Right ventricle myocardium superior (tissue), 1 donor: ENCODE data around the gene DTD1. TPM values are rescaled to one million over a fixed set of nuclear protein-coding genes. Genes with fewer than 3 reads are reported as not detected.

ENCODE experiments used
- ATAC-seq: fragments of 200-7000 bp; cut with Tn5 transposase; one replicate; pipeline ENCODE4 v1.9.1; 2020; ENCODE audit warnings: mild to moderate bottlenecking; ENCODE audit not compliant: poor library complexity
- DNase-seq: peaks from one replicate; pipeline ENCODE4 v3.0.0-alpha.2; 2020
- intact Hi-C: fragments of 100-400 bp; cut with DNase I; formaldehyde crosslinking; loops from one replicate; pipeline ENCODE4 v1.11.2; 2022
- total RNA-seq: library from RNA; stranded (reverse); fragmentation: NEBNext Ultra II Directional; extraction: Animal tissue kit (Norgen Biotek cat#: 25700); gene quantifications from one replicate; pipeline ENCODE4 v1.2.1, GENCODE V29; 2021
- donor health status: DM: no; HTN: yes; CAD: no; lungs with severe emphysema.

The DTD1 gene
- total RNA-seq, 1 donor from 2014 or later, result 12.4 TPM

GRCh38 chr20:18688676-18689075, 100.8 kb downstream of the DTD1 start:
- intact Hi-C loops, result no loop called here
- no peak for DNase-seq
- no peak for ATAC-seq

- ATAC-seq, result no peak
- intact Hi-C loops, result no loop called here
- DNase-seq, result no peak
These were observed 101.7 kb downstream of the DTD1 start for GRCh38 chr20:18689557-18689956.

GRCh38 chr20:18692447-18692846, 104.6 kb downstream of the DTD1 start:
- intact Hi-C loops, result no loop called here
- DNase-seq (no peak), ATAC-seq (no peak)

GRCh38 chr20:18694071-18694470, 106.2 kb downstream of the DTD1 start:
- no peak for DNase-seq
- ATAC-seq, result no peak
- intact Hi-C loops, result no loop called here

- no peak for ATAC-seq
- DNase-seq, result no peak
- intact Hi-C loops, result no loop called here
These were observed 107.3 kb downstream of the DTD1 start for GRCh38 chr20:18695175-18695574.

GRCh38 chr20:18698735-18699380, 111.0 kb downstream of the DTD1 start:
- ATAC-seq (no peak), DNase-seq (no peak)
- intact Hi-C loops, result no loop called here

GRCh38 chr20:18701969-18702368, 114.1 kb downstream of the DTD1 start:
- no peak for DNase-seq
- intact Hi-C loops, result no loop called here
- ATAC-seq, result no peak

GRCh38 chr20:18702736-18703135, 114.9 kb downstream of the DTD1 start:
- DNase-seq, result peak; percentile 75
- intact Hi-C loops, result no loop called here
- peak; percentile 79 for ATAC-seq

GRCh38 chr20:18705490-18705889, 117.6 kb downstream of the DTD1 start:
- ATAC-seq (no peak), DNase-seq (no peak)
- intact Hi-C loops, result no loop called here

- intact Hi-C loops, result no loop called here
- ATAC-seq (no peak), DNase-seq (no peak)
These were observed 118.1 kb downstream of the DTD1 start for GRCh38 chr20:18705910-18706309.

GRCh38 chr20:18712131-18712530, 124.3 kb downstream of the DTD1 start:
- no peak for ATAC-seq
- DNase-seq, result no peak
- intact Hi-C loops, result no loop called here

GRCh38 chr20:18712882-18713281, 125.0 kb downstream of the DTD1 start:
- ATAC-seq (no peak), DNase-seq (no peak)
- intact Hi-C loops, result no loop called here

- ATAC-seq (no peak), DNase-seq (no peak)
- intact Hi-C loops, result no loop called here
These were observed 127.7 kb downstream of the DTD1 start for GRCh38 chr20:18715564-18715963.

- intact Hi-C loops, result no loop called here
- DNase-seq (no peak), ATAC-seq (no peak)
These were observed 129.2 kb downstream of the DTD1 start for GRCh38 chr20:18717062-18717461.

- ATAC-seq (no peak), DNase-seq (no peak)
- intact Hi-C loops, result no loop called here
These were observed 130.3 kb downstream of the DTD1 start for GRCh38 chr20:18718129-18718528.

GRCh38 chr20:18719426-18719825, 131.6 kb downstream of the DTD1 start:
- ATAC-seq, result no peak
- intact Hi-C loops, result no loop called here

GRCh38 chr20:18721551-18722115, 133.8 kb downstream of the DTD1 start:
- DNase-seq (no peak), ATAC-seq (no peak)
- intact Hi-C loops, result no loop called here

More at GRCh38 chr20:18719426-18719825, 131.6 kb downstream of the DTD1 start:
- DNase-seq, result no peak

- intact Hi-C loops, result no loop called here
- ATAC-seq, result no peak
These were observed 134.5 kb downstream of the DTD1 start for GRCh38 chr20:18722371-18722770.

GRCh38 chr20:18724077-18724476, 136.2 kb downstream of the DTD1 start:
- intact Hi-C loops, result no loop called here
- DNase-seq (no peak), ATAC-seq (no peak)

More at GRCh38 chr20:18722371-18722770, 134.5 kb downstream of the DTD1 start:
- no peak for DNase-seq

- DNase-seq (no peak), ATAC-seq (no peak)
- intact Hi-C loops, result no loop called here
These were observed 137.1 kb downstream of the DTD1 start for GRCh38 chr20:18724788-18725464.
